K562 (cell line): Measurements from ENCODE around the gene BORCS8. TPM values are rescaled to one million over a fixed set of nuclear protein-coding genes. Genes with fewer than 3 reads are reported as not detected.

Source experiments
- ATAC-seq: fragments of 200-7000 bp; cut with Tn5 transposase; 3 replicates; pipeline ENCODE4 v1.9.1; 2020; ENCODE audit warnings: moderate library complexity
- BruUV-seq: library from RNA; stranded (reverse); fragments of 400-500 nt; replicated peaks from 2 replicates; lab custom pipeline; 2021; lab: Mats Ljungman, UMichigan
- CTCF ChIA-PET: fragments of 300-600 bp; formaldehyde crosslinking; extraction: SDS; loops from one replicate; lab custom pipeline; 2021; ENCODE audit warnings: low intra/inter-chr PET ratio; lab: Yijun Ruan, JAX
- POLR2A ChIA-PET: fragments of 300-600, 350-650 bp; sonication (Branson Sonifier 250); formaldehyde crosslinking; extraction: SDS; loops from one replicate; lab custom pipeline; 2021; ENCODE audit warnings: antibody characterized with exemption, inconsistent platforms; lab: Yijun Ruan, JAX
- DNase-seq, 4 experiments: peaks; one replicate each; pipeline versions ENCODE4 v3.0.0 to v3.0.0-alpha.2; 2011 to 2018; ENCODE audit warnings: low spot score in 3 of 4, mixed read lengths in 3 of 4; ENCODE audit errors: extremely low read depth in 1 of 4
- FAIRE-seq: peaks from 2 replicates; lab custom pipeline; 2011; peaks lifted over from hg19 to GRCh38; lab: Jason Lieb, UNC
- H2AFZ ChIP-seq: 2 replicates; pipeline ENCODE4 v1.6.0; 2011; ENCODE audit warnings: low read depth, low read length, control low read depth, inconsistent platforms
- H3K27ac ChIP-seq: fragments of 200-600 bp; 3 replicates; pipeline ENCODE4 v1.8.0; 2011; ENCODE audit warnings: low read depth, mild to moderate bottlenecking, control low read depth, inconsistent platforms, low read length, moderate library complexity, mixed read lengths; ENCODE audit errors: extremely low read depth
- H3K27me3 ChIP-seq, 2 experiments: fragments of 300-600 bp in 1 of 2; 2 replicates in 1 of 2; 3 replicates in 1 of 2; pipeline versions ENCODE4 v1.6.0 to v1.8.0; 2011; ENCODE audit warnings: inconsistent platforms in 2 of 2, low read length in 2 of 2, mild to moderate bottlenecking in 1 of 2, mixed read lengths in 1 of 2, moderate library complexity in 1 of 2; ENCODE audit not compliant: control insufficient read depth in 2 of 2, insufficient read depth in 2 of 2
- H3K36me3 ChIP-seq: fragments of 300-600 bp; 3 replicates; pipeline ENCODE4 v1.8.0; 2011; ENCODE audit warnings: mild to moderate bottlenecking, low read length, inconsistent platforms; ENCODE audit not compliant: control insufficient read depth, insufficient read depth
- H3K4me1 ChIP-seq, 2 experiments: fragments of 200-600 bp in 1 of 2; replicated peaks in 1 of 2; 2 replicates in 1 of 2; 3 replicates in 1 of 2; pipeline versions ENCODE4 v1.5.1 to v1.8.0; 2011; ENCODE audit warnings: inconsistent platforms in 2 of 2, low read length in 2 of 2, mild to moderate bottlenecking in 1 of 2, mixed read lengths in 1 of 2, moderate library complexity in 1 of 2; ENCODE audit not compliant: control insufficient read depth in 2 of 2, insufficient read depth in 2 of 2
- H3K4me2 ChIP-seq: 2 replicates; pipeline ENCODE4 v1.6.1; 2011; ENCODE audit warnings: low read length, control low read depth, inconsistent platforms, mixed read lengths; ENCODE audit not compliant: insufficient read depth
- H3K4me3 ChIP-seq: fragments of 200-600 bp; sonication (generic), shearing (Covaris generic); 2 replicates; pipeline ENCODE4 v1.5.1; 2016; ENCODE audit warnings: control low read depth, inconsistent platforms
- H3K79me2 ChIP-seq: fragments of 200-600 bp; 3 replicates; pipeline ENCODE4 v1.8.0; 2011; ENCODE audit warnings: low read length, inconsistent platforms; ENCODE audit not compliant: control insufficient read depth, insufficient read depth
- H3K9ac ChIP-seq, 2 experiments: 2 replicates each; pipeline versions ENCODE4 v1.6.0 to v1.6.1; 2011; ENCODE audit warnings: low read depth in 2 of 2, low read length in 2 of 2, control low read depth in 1 of 2, inconsistent platforms in 1 of 2, mild to moderate bottlenecking in 1 of 2, mixed read lengths in 1 of 2; ENCODE audit not compliant: insufficient read depth in 1 of 2
- H3K9me1 ChIP-seq: one replicate; pipeline ENCODE4 v1.6.0; 2011; ENCODE audit warnings: inconsistent platforms, mild to moderate bottlenecking, low read length, moderate library complexity; ENCODE audit not compliant: control insufficient read depth, insufficient read depth
- H3K9me3 ChIP-seq: replicated peaks from 2 replicates; pipeline ENCODE4 v1.5.1; 2011; ENCODE audit warnings: low read depth, low read length, inconsistent platforms; ENCODE audit not compliant: control insufficient read depth, insufficient read depth
- H4K20me1 ChIP-seq: replicated peaks from 2 replicates; pipeline ENCODE4 v1.6.1; 2011; ENCODE audit warnings: low read length, inconsistent platforms, mixed read lengths; ENCODE audit not compliant: control insufficient read depth, insufficient read depth
- CTCF ChIP-seq, 3 experiments: IDR thresholded peaks in 2 of 3; conservative IDR thresholded peaks in 1 of 3; 2 replicates each; pipeline ENCODE4 v1.5.1; 2011 to 2012; ENCODE audit warnings: low read length in 3 of 3, mild to moderate bottlenecking in 3 of 3, control low read depth in 2 of 3, improper control_type of control experiment in 1 of 3, inconsistent platforms in 1 of 3, low read depth in 1 of 3, mixed read lengths in 1 of 3, moderate library complexity in 1 of 3; ENCODE audit not compliant: insufficient read depth in 2 of 3
- FOXK1 ChIP-seq: sonication (generic); formaldehyde crosslinking; IDR thresholded peaks from 2 replicates; pipeline ENCODE4 v1.8.0; 2022; ENCODE audit warnings: missing genetic modification reagents, mild to moderate bottlenecking, borderline replicate concordance
- GABPB1 ChIP-seq: sonication (generic); formaldehyde crosslinking; IDR thresholded peaks from 2 replicates; pipeline ENCODE4 v1.8.0; 2022; ENCODE audit warnings: mild to moderate bottlenecking, missing genetic modification reagents
- ILF3 ChIP-seq: fragments of 450-650 bp; IDR thresholded peaks from 2 replicates; pipeline ENCODE4 v1.6.1; 2018; ENCODE audit warnings: antibody characterized with exemption, mild to moderate bottlenecking, moderate library complexity, borderline replicate concordance
- KDM5B ChIP-seq: fragments of 200-600 bp; sonication (generic); IDR thresholded peaks from 2 replicates; pipeline ENCODE4 v1.6.1; 2012; ENCODE audit warnings: low read depth, mild to moderate bottlenecking, moderate library complexity, low read length, control low read depth, inconsistent platforms; ENCODE audit not compliant: insufficient replicate concordance
- LEF1 ChIP-seq: fragments of 450-650 bp; IDR thresholded peaks from 2 replicates; pipeline ENCODE4 v1.6.1; 2016; ENCODE audit warnings: mild to moderate bottlenecking
- POLR2G ChIP-seq: fragments of 200-400 bp; formaldehyde crosslinking; IDR thresholded peaks from 2 replicates; pipeline ENCODE4 v1.6.1; 2017; ENCODE audit warnings: low read depth, mild to moderate bottlenecking, antibody characterized with exemption, low read length, moderate library complexity
- RBFOX2 ChIP-seq: fragments of 200-400 bp; formaldehyde crosslinking; IDR thresholded peaks from 2 replicates; pipeline ENCODE4 v1.6.1; 2017; ENCODE audit warnings: low read depth, mild to moderate bottlenecking, low read length, moderate library complexity
- SFPQ ChIP-seq: fragments of 200-400 bp; formaldehyde crosslinking; IDR thresholded peaks from 2 replicates; pipeline ENCODE4 v1.6.1; 2017; ENCODE audit warnings: mild to moderate bottlenecking, low read depth, low read length, moderate library complexity
- STAG1 ChIP-seq: sonication (generic); formaldehyde crosslinking; IDR thresholded peaks from 2 replicates; pipeline ENCODE4 v1.5.0; 2020; ENCODE audit warnings: missing genetic modification reagents, borderline replicate concordance
- TFAP4 ChIP-seq: sonication (generic); formaldehyde crosslinking; IDR thresholded peaks from 2 replicates; pipeline ENCODE4 v1.8.0; 2022; ENCODE audit warnings: missing genetic modification reagents, mild to moderate bottlenecking, moderate library complexity, borderline replicate concordance
- TSHZ1 ChIP-seq: fragments of 250-450 bp; sonication (Bioruptor Pico); IDR thresholded peaks from 2 replicates; pipeline ENCODE4 v1.4.0; 2020; ENCODE audit warnings: mild to moderate bottlenecking, moderate library complexity
- WGBS: fragments of 100-300 bp; shearing (Covaris generic); methylation state at CpG from one replicate; pipeline ENCODE4 v1.1.6; 2016; ENCODE audit warnings: low coverage, mixed read lengths; ENCODE audit not compliant: insufficient coverage; ENCODE audit errors: missing lambda C conversion rate; 5-methylcytosine and 5-hydroxymethylcytosine counted together
- in situ Hi-C: fragments of 300-500 bp; cut with MboI; formaldehyde crosslinking; loops from 4 replicates; pipeline ENCODE4 v1.15.0; 2018; ENCODE audit warnings: inconsistent platforms, mixed read lengths
- intact Hi-C: fragments of 100-400 bp; cut with micrococcal nuclease; formaldehyde crosslinking; loops from 2 replicates; pipeline ENCODE4 v1.14.2; 2022
- polyA plus RNA-seq, 8 experiments: library from polyadenylated mRNA; depleted of rRNA in 4 of 8; stranded (reverse) in 5 of 8; unstranded in 3 of 8; fragments of >200 nt; fragmentation: Nextera tagmentation in 2 of 8; fragmentation: Illumina TruSeq in 1 of 8; extraction: Ambion mirVana in 2 of 8; extraction: Trizol in 1 of 8; gene quantifications; 2 replicates each; pipeline versions ENCODE4 v1.2.1 to v1.2.3, GENCODE V29; 2011 to 2014; ENCODE audit warnings: inconsistent platforms in 1 of 8, missing spikeins in 1 of 8
- total RNA-seq, 7 experiments: library from RNA; depleted of rRNA in 6 of 7; stranded (reverse); fragments of >200 nt in 6 of 7; fragmentation: Illumina TruSeq in 2 of 7; extraction: Trizol in 2 of 7; gene quantifications; 2 replicates each; pipeline versions ENCODE4 v1.2.1 to v1.2.3, GENCODE V29; 2011 to 2021; ENCODE audit warnings: low replicate concordance in 1 of 7

The BORCS8 gene
- total and polyA plus RNA-seq, 9 of the 15 experiments (the other 6 are each of a cell fraction or from before 2014, with no cell fraction given): 4.6 to 33.6 (median 16.3) TPM

- H2AFZ ChIP-seq: no peak overlapping the region
- in situ Hi-C loops (no loop called here), intact Hi-C loops (loop anchor here (5.0 kb wide), 2 partner anchors 156 to 176 kb away; no protein-coding TSS in a partner anchor)
- 97% methylated on average over 13 of the region's 14 CpGs for WGBS
- no peak overlapping the region for H3K4me3 ChIP-seq
- H3K4me1 ChIP-seq: peaks cover 2 to 15% of the 10 kb centered on the region in 2 experiments; a peak in 3 of 5 replicates
- ATAC-seq: no peak
- no peaks in the 10 kb centered on the region for H3K9me1 ChIP-seq
- no peak overlapping the region for H3K27ac ChIP-seq
- no peaks in the 10 kb centered on the region; the same call in 1 of the 2 replicates for H3K9me3 ChIP-seq
- peaks cover 20% of the 10 kb centered on the region for H3K79me2 ChIP-seq
- FAIRE-seq: no peak
- H4K20me1 ChIP-seq: no peaks in the 10 kb centered on the region
- H3K36me3 ChIP-seq: peaks cover 34% of the 10 kb centered on the region; the same call in 1 of the 3 replicates
- ChIA-PET CTCF (interaction anchor here (1.2 to 1.8 kb wide), 2 partner anchors 39 to 303 kb away, joined by 3 to 4 read pairs; no protein-coding TSS in a partner anchor), POLR2A (no interaction called here)
- no peak overlapping the region for H3K4me2 ChIP-seq
- DNase-seq: no peak
- H3K27me3 ChIP-seq: no peaks in the 10 kb centered on the region
- peak overlapping the region in 1 of 2 experiments; percentile 10; a peak in 1 of 4 replicates for H3K9ac ChIP-seq
- BruUV-seq: no TSS peak
- TF ChIP-seq LEF1 (no peak), POLR2G (peak; percentile 59; the same call in 1 of the 2 replicates), ILF3 (no peak), CTCF (IDR thresholded peaks at IDR 0.05 in 2 of 3, conservative IDR thresholded peaks at IDR 0.05 in 1 of 3; ENCODE audit: insufficient read depth in 2 of 3, low read depth in 1 of 3, low read length in 3 of 3) (no peak), FOXK1 (CRISPR knock-in tag) (no peak), TFAP4 (CRISPR knock-in tag) (no peak), GABPB1 (no peak), SFPQ (no peak), TSHZ1 (CRISPR knock-in tag) (no peak), RBFOX2 (peak; percentile 39; the same call in 1 of the 2 replicates), STAG1 (CRISPR knock-in tag) (no peak), KDM5B (no peak)
These were observed 5.2 kb downstream of the BORCS8 start for GRCh38 chr19:19186742-19187141.
